Measurements from ENCODE around the gene UBE2G1.
"Not testable (repeated sequence)": the region's sequence is repeated elsewhere in the genome, so short reads cannot be mapped to it uniquely, and the experiment has no call there.

UBE2G1 gene

GRCh38 chr17:4366327-4367063 lies at the start of gene UBE2G1:
Gene UBE2G1 (minus strand): TSS chr17:4366675. CDS start chr17:4366316, 359 bp downstream.
- DNase-seq = peak; percentile 99

- DNase-seq = peak; percentile 96
Observed at GRCh38 chr17:4412933-4413831, 46.7 kb upstream of the UBE2G1 start.

GRCh38 chr17:4411201-4411600 lies 44.7 kb upstream of the UBE2G1 start:
- DNase-seq = no peak

GRCh38 chr17:4409659-4410058 lies 43.2 kb upstream of the UBE2G1 start:
- DNase-seq = no peak

- DNase-seq = no peak
Observed at GRCh38 chr17:4407851-4408250, 41.4 kb upstream of the UBE2G1 start.

GRCh38 chr17:4407216-4407615 lies 40.7 kb upstream of the UBE2G1 start:
- no peak for DNase-seq

- no peak for DNase-seq
Observed at GRCh38 chr17:4406386-4406785, 39.9 kb upstream of the UBE2G1 start.

GRCh38 chr17:4405699-4406098 lies 39.2 kb upstream of the UBE2G1 start:
- DNase-seq = no peak

- DNase-seq = no peak
Observed at GRCh38 chr17:4405038-4405669, 38.7 kb upstream of the UBE2G1 start.

GRCh38 chr17:4397840-4398239 lies 31.4 kb upstream of the UBE2G1 start:
- no peak for DNase-seq

GRCh38 chr17:4395111-4395478 lies 28.6 kb upstream of the UBE2G1 start:
- DNase-seq = no peak

- DNase-seq = no peak
Observed at GRCh38 chr17:4394208-4395110, 28.0 kb upstream of the UBE2G1 start.

GRCh38 chr17:4393806-4394205 lies 27.3 kb upstream of the UBE2G1 start:
- no peak for DNase-seq

GRCh38 chr17:4389079-4389478 lies 22.6 kb upstream of the UBE2G1 start:
- DNase-seq = no peak

- DNase-seq = no peak
Observed at GRCh38 chr17:4387137-4387536, 20.7 kb upstream of the UBE2G1 start.

- no peak for DNase-seq
Observed at GRCh38 chr17:4386406-4386805, 19.9 kb upstream of the UBE2G1 start.

- DNase-seq = no peak
Observed at GRCh38 chr17:4381690-4382671, 15.5 kb upstream of the UBE2G1 start.

GRCh38 chr17:4378626-4379025 lies 12.2 kb upstream of the UBE2G1 start:
- no peak for DNase-seq

- not testable (repeated sequence) for DNase-seq
Observed at GRCh38 chr17:4377247-4377646, 10.8 kb upstream of the UBE2G1 start.

GRCh38 chr17:4375796-4376440 lies 9.4 kb upstream of the UBE2G1 start:
- not testable (repeated sequence) for DNase-seq
